Body of pancreas (tissue), 4 donors: ENCODE data around the gene PRKG1.

Experiments used
- POLR2A ChIP-seq, 3 donors: fragments of 450-650 bp; IDR thresholded peaks; one replicate each; pipeline ENCODE4 v1.6.1; 2016; ENCODE audit warnings: antibody characterized with exemption in 3 of 3, mild to moderate bottlenecking in 2 of 3
- TF ChIP-seq, protein P1 (sequence below), 7 experiments: fragments of 450-650 bp in 4 of 7; fragments of 200-600 bp in 3 of 7; sonication (generic) in 3 of 7; IDR thresholded peaks; one replicate each; pipeline ENCODE4 v1.5.1; 2016 to 2019; ENCODE audit warnings: antibody characterized with exemption in 7 of 7

DNA sequence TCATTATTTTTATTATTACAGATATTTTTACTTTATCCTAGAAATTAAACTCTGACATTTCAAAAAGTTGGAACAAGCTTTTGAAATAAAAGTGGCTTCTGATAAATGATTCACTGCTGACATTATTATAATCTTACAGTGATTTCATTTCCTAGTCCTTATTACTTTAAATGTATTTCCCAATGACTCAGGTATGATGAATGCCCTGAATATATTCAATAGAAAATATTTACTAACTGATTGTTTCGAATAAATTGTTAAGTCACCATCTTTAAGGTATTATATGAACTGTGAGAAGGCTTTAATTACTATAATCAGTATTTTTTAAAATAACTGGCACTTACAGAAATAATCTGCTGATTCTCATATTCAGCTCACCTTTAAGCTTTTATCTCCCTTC, 1261.4 kb downstream of the PRKG1 start:
- TF ChIP-seq POLR2A (IDR thresholded peaks at IDR 0.05) = no peak
- TF ChIP-seq, protein P1, sequence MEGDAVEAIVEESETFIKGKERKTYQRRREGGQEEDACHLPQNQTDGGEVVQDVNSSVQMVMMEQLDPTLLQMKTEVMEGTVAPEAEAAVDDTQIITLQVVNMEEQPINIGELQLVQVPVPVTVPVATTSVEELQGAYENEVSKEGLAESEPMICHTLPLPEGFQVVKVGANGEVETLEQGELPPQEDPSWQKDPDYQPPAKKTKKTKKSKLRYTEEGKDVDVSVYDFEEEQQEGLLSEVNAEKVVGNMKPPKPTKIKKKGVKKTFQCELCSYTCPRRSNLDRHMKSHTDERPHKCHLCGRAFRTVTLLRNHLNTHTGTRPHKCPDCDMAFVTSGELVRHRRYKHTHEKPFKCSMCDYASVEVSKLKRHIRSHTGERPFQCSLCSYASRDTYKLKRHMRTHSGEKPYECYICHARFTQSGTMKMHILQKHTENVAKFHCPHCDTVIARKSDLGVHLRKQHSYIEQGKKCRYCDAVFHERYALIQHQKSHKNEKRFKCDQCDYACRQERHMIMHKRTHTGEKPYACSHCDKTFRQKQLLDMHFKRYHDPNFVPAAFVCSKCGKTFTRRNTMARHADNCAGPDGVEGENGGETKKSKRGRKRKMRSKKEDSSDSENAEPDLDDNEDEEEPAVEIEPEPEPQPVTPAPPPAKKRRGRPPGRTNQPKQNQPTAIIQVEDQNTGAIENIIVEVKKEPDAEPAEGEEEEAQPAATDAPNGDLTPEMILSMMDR (IDR thresholded peaks at IDR 0.05) = no peak
